Body of pancreas (tissue), 4 donors: Measurements from ENCODE around the gene SOX12.

ENCODE experiments used
- POLR2A ChIP-seq, 3 donors: fragments of 450-650 bp; IDR thresholded peaks; one replicate each; pipeline ENCODE4 v1.6.1; 2016; ENCODE audit warnings: antibody characterized with exemption in 3 of 3, mild to moderate bottlenecking in 2 of 3
- TF ChIP-seq, protein P1 (sequence below), 7 experiments: fragments of 450-650 bp in 4 of 7; fragments of 200-600 bp in 3 of 7; sonication (generic) in 3 of 7; IDR thresholded peaks; one replicate each; pipeline ENCODE4 v1.5.1; 2016 to 2019; ENCODE audit warnings: antibody characterized with exemption in 7 of 7

DNA sequence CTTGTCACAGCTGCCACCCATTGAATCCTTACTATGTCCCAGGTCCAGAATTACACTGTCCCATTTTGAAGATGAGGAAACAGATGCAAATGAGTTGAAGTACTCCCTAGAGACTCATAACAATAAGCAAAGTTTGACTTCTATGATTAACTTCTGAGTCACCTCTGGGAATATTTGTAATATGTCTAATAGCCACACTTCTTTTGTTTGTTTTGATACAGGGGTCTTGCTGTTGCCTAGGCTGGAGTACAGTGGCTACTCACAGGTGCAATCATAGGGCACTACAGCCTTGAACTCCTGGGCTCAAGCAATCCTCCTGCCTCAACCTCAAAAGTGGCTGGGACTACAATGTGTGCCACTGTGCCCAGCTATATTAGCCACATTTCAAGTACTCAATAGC is 11.4 kb upstream of the SOX12 start:
- TF ChIP-seq, protein P1, sequence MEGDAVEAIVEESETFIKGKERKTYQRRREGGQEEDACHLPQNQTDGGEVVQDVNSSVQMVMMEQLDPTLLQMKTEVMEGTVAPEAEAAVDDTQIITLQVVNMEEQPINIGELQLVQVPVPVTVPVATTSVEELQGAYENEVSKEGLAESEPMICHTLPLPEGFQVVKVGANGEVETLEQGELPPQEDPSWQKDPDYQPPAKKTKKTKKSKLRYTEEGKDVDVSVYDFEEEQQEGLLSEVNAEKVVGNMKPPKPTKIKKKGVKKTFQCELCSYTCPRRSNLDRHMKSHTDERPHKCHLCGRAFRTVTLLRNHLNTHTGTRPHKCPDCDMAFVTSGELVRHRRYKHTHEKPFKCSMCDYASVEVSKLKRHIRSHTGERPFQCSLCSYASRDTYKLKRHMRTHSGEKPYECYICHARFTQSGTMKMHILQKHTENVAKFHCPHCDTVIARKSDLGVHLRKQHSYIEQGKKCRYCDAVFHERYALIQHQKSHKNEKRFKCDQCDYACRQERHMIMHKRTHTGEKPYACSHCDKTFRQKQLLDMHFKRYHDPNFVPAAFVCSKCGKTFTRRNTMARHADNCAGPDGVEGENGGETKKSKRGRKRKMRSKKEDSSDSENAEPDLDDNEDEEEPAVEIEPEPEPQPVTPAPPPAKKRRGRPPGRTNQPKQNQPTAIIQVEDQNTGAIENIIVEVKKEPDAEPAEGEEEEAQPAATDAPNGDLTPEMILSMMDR (IDR thresholded peaks at IDR 0.05), result no peak
- TF ChIP-seq POLR2A (IDR thresholded peaks at IDR 0.05), result no peak
